GM19438 (cell line): Measurements from ENCODE around the gene GIT1.
A peak's percentile ranks its signal among the peaks of the same experiment; 100 is the strongest.

Experiments used
- ATAC-seq: cut with Tn5 transposase; IDR thresholded peaks from one replicate; pipeline ENCODE4 v1.9.1; 2021; ENCODE audit warnings: low read depth; ENCODE audit not compliant: unreplicated experiment

GIT1 gene

DNA sequence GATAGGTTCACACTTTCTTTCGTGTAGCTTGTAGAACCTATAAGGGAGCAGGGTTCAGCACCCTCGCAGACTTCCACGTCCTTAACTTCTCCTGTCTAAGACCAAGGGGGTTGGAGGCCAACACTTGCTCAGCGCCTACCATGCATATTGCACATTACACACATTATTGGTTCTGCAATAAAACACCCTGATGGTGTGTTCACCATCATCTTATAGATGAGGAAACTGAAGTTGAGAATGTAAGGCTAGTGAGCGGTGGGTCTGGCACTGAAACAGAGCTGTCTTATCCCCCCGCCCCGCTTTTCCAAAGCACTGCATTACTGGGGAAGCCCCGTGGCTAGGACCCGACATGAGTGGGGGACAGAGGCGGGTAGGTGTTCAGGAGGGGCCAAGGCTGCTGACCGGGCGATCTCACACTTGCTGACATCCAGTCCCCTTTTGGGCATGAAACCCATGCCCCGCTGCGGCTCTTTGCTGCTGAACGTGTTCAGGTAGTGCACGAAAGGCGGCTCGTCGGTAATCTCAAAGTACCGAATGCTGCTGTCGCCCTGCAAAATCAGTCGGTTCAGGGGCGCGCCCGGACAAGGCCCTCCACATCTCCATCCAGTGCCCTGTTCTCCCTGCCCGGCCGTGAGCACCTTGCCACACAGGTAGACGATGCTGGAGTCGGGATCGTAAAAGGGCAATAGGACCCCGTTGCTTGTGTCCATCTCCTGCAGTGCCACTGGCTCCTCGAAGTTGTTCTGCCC, 27.0 kb upstream of the GIT1 start:
- ATAC-seq, result no peak

DNA sequence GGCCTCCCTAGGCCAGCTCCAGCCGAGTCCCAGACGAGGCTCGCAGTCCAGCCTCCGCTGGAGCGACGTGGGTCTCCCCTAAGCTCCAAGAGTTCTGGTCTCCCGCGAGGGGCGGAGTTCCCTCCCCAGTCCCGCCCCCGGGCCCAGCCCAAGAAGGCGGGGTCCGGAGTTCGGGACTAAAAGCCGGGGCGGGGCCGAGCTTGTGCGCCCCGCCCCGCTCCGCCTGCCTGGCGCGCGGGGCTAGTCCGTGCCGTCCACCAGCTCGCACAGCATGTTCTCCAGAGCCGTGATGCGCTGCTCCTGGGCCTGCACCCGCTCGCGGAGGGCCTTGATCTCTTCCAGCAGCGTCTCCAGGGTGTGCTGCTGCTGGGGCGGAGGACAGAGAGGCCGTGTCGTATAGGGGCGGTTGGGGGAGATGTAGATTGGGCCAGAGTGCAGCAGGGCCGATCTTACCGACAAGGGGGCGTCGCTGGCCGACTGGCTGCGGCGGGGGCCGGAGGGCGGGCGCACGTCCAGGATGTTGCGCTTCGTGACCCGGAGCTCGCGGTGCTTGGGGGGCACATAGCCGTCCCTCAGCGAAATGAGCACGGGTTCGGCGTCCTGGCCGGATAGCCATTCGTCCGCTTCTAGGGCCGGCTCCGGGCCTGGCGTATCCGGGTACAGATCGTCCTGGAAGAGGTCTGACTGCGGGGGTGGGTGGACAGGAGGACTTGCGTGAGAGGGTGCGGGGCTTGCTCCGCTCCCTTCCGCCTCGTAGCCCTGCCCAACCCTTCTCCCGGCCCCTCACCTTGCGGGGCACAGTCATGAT, 26.2 kb upstream of the GIT1 start:
- ATAC-seq, result peak; percentile 46

DNA sequence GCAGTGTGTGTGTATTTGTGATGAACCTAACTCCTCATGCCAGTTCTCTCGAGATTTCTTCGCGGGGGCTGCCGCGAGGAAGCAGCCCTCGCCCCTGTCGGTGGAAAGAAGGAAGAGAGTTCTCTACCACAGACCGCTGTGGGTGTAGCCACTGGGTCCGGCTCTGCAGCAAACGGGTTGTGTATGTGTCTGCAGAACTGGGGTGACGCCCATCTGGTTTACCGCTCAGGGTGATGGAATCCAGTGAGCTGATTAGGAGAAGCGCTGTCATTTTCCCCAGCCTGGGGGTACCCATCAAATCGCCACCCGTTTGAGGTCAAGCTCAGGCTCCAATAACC, 25.6 kb upstream of the GIT1 start:
- no peak for ATAC-seq

DNA sequence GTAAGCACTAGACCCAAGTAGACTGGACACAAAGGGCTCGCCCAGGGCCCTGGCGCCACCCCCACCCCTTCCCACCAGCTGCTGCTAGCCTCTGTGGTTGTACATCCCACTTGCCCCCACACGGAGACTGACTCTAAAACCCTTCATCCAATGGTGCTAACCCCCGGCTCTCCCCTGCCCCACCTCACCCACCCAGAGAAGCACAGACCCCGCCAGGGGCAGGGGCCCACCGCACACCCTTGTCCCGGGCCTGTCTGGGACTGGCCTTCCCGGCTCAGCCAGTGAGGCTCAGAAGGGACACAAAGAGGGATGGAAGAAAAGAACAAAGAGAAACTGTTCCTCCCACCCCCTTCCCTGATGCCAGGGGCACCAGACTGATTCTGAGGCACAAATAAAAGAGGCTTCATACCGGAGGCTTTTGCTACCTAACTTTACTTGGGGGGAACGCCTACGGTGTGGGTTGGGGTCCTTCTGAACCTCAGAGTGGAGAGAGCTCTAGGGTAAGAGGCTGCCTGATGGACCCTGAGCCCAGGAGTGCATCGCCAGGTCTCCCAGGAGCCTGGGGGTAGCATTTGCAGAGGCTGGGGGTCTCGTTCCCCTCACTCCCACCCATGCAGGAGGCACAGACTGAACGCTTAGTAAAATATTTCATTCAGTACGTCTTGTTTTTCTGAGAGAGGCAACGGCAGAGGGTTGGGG, 25.1 kb upstream of the GIT1 start:
- ATAC-seq, result no peak

DNA sequence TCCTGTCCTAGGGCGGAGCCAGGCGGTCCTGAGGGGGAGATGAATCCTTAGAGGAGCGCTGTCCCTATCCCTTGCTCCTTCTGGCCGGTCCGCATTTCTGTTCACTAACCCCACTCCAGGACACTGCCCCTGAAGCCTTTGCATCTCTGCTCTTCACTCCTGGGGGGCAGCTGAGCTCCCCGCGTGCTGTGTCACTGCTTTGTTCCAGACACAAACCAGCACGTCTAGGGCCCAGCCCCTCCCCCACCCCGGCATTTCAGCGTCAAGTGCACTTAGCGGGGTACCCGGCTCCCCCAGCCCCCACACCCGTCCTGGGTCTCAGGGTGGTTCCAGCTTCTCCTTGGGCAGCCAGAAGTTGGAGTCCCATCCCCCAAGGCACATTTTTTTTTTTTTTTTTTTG, 24.4 kb upstream of the GIT1 start:
- ATAC-seq, result no peak

DNA sequence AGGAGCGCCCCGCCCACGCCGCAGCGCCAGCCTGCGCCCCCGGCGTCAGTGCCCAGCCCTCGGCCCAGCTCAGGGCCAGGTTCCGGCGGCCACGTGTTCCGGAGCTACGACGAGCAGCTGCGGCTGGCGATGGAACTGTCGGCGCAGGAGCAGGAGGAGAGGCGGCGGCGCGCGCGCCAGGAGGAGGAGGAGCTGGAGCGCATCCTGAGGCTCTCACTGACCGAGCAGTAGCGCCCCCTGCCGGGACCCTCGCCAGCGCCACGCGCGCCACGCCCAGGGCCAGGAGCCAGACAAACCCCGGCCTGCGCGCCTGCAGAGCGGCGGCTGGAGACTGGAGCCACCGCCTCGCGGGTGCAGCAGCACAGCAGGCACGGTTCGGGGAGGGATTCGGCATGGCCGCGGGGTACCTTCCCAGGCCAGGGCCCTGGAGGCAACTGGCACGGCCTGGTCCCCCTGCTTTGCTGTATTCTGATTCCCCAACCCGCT, 23.9 kb upstream of the GIT1 start:
- no peak for ATAC-seq

DNA sequence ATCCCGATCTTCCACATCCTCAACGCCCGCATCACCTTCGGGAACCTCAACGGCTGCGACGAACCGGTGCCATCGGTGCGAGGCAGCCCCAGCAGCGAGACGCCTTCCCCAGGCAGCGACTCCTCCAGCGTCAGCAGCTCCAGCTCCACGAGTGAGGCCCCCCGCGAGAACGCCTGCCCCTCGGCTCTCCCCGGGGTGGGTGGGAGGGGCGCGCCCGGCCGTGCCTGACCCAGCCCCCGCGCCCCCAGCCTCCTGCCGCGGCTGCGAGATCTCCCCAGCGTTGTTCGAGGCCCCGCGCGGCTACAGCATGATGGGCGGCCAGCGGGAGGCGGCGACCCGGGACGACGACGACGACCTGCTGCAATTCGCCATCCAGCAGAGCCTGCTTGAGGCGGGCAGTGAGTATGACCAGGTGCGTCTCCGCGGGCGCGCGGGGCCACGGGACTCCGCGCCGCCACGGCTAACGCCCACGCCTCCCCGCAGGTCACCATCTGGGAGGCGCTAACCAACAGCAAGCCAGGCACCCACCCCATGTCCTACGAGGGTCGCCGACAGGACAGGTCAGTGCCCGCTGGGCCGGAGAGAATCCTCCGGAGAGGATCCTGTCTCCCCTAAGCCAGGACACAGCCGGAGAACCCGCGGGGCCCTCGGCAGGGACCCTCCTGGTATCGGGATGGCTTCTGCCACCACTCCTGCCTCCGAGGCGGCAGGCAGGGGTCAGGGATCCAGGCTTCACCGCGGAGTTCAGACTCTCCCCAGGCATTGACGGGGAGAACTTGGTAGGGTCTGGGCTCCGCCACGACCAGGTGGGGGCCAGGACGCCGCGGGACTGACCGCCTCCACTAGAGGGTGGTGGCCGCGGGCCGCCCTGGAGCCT, 23.2 kb upstream of the GIT1 start:
- ATAC-seq, result no peak

DNA sequence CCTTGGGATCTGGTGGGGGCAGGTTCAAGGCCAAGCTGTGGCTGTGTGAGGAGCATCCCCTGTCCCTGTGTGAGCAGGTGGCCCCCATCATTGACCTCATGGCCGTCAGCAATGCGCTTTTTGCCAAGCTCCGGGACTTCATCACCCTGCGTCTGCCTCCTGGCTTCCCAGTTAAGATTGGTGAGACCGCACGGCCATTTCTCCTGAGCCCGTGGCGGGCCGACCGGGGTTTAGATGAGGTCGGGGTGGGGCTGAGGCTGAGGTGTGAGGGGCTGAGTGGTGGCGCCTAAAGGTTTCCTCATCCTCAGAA, 22.6 kb upstream of the GIT1 start:
- no peak for ATAC-seq

DNA sequence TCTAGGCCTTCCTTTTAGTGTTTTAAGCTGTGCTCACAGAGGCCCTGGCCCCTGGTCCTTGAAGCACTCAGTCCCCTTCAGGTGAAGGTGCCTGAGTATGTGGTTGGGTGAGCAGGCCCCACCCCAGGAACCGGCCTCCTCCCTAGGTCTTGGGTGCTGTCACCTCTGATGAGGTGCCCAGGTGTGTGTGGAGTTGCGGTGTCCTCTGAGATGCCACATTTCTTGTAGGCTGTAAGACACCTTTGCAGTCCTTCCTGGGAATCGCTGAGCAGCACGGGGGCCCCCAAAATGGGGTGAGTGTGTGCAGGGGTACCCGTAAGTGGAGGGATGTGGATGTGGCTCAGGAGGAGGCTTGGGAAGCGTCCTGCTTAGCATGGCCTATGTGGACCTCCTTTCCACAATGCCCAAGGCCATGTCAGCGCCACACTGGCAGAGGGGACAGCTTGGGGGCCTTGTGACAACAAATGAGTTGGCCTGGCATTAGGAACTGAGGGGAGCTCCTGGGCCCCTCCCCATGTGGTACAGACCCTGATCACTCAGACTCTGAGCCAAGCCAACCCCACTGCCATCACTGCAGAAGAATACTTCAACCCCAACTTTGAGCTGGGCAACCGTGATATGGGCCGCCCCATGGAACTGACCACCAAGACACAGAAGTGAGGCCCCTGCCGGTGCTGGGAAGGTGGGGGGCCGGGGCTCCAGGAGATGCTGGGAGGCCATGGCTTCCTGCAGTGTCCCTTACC, 22.1 kb upstream of the GIT1 start:
- no peak for ATAC-seq

DNA sequence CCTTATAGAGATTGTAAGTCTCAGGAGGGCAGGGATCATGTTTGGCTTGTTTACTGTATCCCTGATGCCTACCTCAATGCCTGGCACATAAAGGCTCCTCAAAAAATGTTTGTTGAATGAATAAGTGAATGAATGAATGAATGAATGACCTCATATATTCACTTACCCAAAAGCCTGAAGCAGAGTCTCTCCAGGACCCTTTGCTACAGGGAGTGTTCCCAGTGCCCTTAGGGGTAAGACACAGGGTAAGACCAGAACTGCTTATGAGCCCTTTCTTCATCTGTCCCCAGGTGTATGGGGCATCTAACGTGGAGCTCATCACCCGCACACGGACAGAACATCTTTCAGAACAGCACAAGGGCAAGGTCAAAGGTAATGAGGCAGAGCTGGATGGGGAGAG, 20.9 kb upstream of the GIT1 start:
- ATAC-seq, result no peak

DNA sequence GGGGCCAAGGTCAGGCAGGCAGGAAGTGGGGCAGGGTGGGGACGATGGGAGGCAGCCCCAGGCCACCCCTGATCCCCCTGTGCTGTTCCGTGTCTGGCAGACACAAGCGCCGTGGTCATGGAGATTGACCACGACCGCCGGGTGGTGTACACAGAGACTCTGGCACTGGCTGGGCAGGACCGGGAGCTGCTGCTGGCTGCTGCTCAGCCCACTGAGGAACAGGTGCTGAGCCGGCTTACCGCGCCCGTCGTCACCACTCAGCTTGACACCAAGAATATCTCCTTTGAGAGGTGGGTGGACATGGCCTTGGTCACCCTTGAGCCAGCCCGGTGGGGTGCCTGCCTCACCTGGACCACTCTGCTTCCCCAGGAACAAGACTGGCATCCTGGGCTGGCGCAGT, 19.5 kb upstream of the GIT1 start:
- ATAC-seq, result no peak

DNA sequence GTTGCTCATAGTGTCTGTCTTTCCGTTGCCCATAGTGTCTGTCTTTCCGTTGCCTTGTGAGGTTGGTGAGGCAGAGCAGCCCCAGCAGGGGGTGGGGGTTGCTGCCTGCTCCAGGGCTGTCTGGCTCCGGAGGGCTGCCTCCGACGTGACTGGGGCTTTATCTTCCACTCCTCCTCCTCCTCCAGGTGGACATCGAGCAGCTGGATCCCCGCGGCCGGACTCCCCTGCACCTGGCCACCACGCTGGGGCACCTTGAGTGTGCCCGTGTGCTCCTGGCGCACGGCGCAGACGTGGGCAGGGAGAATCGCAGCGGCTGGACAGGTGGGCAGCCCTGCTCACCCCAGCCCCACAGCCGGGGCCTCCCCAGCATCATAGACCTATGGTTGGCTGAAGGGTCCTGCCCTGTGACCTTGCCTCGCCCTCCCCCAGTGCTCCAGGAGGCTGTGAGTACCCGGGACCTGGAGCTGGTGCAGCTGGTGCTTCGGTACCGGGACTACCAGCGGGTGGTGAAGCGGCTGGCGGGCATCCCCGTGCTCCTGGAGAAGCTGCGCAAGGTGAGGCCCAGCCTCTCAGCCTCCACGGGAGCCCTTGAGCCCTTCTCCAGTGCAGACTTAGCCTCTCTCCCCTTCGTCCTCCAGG, 18.2 kb upstream of the GIT1 start:
- ATAC-seq, result no peak

DNA sequence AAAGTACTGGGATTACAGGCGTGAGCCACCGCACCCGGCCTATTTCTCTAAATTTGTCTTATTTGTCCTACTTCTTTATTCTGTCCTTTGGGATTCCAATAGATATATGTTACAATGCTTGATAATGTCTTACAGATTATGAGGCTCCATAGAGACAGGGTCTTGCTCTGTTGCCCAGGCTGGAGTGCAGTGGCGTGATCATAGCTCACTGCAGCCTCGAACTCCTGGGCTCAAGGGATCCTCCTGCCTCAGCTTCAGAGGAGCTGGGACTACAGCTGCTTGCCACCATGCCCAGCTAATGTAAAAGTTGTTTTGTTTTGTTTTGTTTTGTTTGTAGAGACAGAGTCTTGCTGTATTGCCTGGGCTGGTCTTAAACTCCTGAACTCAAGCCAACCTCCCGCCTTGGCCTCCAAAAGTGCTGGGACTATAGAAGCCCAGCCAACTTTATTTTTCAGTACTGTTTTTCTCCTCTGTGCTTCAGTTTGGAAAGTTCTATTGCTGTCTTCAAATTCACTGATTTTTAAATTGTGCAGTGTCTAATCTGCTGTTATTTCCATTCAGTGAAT, 13.7 kb upstream of the GIT1 start:
- ATAC-seq, result no peak

DNA sequence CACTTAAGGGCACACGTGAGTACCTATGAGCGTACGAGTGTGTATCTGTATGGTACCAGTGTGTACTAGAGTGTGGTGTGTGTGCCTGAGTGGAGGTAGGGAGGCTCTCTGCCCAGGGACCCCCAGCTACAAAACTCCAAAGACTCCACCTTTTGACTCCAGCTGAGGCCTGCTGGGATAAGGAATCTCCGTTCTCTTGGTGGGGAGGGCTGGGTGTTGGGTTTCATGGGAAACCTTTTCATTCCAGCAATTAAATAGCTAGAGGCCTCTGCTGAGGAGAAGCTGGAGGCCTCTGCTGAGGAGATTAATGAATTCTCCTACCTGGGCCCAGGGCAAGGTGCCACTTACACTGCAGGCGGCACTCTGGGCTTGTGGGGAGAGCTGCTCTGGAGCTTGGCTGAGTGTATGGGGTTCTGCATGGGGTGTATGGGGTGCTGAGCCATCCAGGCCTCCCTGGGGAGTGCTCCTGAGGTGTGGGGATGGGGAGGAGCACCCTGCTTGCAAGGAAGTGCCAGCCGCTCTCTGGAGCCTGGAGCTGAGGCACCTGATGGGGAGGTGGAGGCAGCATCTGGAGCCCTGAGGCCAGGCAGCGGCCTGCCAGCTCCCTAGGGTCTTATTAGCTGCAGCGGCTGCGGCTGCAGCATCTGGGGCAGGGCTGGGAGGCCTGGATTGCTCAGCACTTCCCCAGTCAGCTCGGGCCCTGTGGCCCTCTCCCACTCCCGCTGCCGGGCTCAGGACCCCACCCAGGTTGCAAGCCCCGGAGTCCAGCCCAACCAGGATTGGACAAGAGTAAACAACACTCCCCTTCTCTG, 8.1 kb upstream of the GIT1 start:
- ATAC-seq, result no peak

DNA sequence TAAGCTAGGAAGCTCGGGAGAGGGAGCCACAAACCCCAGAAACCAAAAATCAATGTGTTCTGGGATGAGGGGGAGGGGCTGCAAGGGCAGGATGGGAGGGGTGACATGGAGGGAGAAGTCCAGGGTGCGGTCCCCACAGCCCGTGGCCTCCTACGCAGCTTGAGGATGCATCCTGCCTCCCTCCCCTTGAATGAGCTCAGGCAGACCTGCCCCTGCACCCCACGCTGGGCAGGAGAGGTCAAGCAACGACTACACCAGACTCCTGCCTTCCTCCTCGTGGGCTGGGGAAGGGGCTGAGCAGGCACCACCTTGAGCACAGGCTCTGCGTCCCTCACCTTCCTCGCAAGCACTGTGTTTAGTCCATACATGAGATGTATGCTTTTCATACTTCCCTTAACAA, 7.4 kb upstream of the GIT1 start:
- no peak for ATAC-seq

DNA sequence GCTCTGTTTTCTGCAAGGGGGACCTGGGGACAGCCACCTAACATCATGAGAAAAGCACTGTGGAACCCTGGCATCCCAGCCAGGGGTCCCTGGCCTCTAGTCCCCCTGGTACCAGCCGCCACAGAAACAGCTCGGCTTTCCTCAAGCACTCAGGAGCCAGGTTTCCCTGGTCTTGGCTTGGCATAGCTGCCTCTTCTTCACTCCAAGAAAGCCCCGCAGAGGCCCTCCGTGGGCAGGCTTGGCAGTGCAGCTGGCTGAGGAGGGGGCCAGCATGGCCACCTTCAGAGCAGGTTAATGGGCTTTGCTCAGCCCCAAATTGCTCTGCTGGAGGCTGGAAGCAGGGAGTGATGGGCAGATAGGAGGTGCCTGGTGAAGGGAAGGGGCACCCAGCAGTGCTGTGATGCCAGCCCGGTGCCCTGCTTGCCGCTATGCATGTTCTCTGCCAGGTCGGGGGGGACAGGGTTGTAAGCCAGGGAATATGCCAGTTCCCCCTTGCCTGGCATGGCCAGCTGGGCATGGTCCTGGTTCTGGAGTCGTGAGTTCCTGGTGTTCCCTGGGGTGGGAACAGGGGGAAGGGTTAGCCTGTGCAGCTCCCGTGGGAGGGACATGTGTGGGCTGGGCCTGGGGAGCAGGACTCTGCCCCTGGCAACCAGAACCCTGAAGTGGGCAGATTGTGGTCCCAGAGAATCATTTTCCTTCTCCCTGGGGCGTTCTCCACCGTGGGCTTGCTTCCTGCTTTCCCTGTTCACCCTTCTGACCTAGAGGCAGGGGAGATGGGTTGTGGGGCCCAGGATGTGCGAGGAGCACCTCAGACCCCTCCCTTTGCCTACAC, 6.7 kb upstream of the GIT1 start:
- ATAC-seq, result no peak

DNA sequence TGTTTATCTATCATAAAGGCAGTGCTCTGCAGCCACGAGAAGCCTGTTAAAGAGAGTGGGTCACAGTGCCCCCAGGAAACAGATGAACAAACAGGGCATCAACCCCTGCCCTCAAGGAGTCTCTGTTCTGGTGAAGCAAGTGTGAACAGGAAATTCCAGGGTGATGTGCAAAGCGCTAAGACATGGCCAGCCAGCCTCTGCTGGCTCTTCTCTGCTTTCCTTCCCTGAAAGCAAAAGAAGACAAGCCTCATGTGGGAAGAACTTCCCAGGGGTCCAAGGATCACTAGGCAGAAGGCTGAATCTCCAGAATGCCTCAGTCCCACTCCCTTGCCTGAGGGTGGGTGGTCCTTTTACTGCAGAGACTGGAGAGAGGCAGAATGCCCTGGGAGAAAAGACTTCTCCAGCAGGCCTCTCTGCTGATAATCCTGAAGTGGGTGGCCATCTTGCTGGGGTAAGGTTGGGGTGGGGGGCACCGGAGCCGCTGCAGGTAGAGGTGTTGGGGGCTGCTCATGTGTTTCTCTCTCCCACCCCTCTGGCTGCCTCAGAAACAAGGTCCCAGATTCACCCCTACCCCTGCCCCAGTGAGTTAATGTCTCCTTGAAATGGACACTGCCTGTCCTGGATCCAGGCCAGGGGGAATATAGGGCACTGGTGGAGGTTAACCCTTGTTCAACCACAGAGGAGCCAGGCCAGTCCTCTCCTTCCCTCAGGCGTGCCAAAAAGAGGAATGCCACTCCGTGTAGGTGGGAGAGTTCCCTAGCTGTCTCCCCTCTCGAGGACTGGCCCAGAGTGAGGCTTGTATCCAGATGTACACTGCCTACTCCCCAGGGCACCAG, 5.9 kb upstream of the GIT1 start:
- ATAC-seq, result no peak
